Measurements from ENCODE around the gene OR2L5. TPM values are rescaled to one million over a fixed set of nuclear protein-coding genes. Genes with fewer than 3 reads are reported as not detected.

Gene OR2L5, protein sequence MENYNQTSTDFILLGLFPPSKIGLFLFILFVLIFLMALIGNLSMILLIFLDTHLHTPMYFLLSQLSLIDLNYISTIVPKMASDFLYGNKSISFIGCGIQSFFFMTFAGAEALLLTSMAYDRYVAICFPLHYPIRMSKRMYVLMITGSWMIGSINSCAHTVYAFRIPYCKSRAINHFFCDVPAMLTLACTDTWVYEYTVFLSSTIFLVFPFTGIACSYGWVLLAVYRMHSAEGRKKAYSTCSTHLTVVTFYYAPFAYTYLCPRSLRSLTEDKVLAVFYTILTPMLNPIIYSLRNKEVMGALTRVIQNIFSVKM
- not detected for polyA plus RNA-seq (ENCODE audit: insufficient read length in 3 of 3)
- long read RNA-seq, donor 1: 0 reads
- long read RNA-seq, donor 2: 0 reads
- long read RNA-seq, donor 3: 0 reads
- long read RNA-seq, donor 4: 0 reads
- long read RNA-seq, donor 5: 0 reads
- long read RNA-seq, donor 6: 0 reads
- long read RNA-seq, donor 7: 0 reads
- long read RNA-seq, donor 8: 0 reads
- long read RNA-seq, donor 9: 0 reads
- long read RNA-seq, donor 10: 0 reads
- long read RNA-seq, donor 11: 0 reads
- long read RNA-seq, donor 12: 0 reads
- long read RNA-seq, donor 13: 0 reads
- long read RNA-seq, donor 14: 0 reads
- long read RNA-seq, donor 15: 0 reads
- long read RNA-seq, donor 16: 0 reads

- no peak for DNase-seq
Measured at GRCh38 chr1:248013229-248013710, at the start of gene OR2L5. Gene OR2L5, plus strand, starts transcription at chr1:248013660. Its CDS starts 8,288 bp downstream, at chr1:248021948.

- no peak for DNase-seq
Measured at GRCh38 chr1:247964933-247965332, 48.5 kb upstream of the OR2L5 start, which contains the start of gene OR2AK2. Gene OR2AK2, plus strand, starts transcription at chr1:247965233. Its CDS starts 144 bp downstream, at chr1:247965377.

DNA sequence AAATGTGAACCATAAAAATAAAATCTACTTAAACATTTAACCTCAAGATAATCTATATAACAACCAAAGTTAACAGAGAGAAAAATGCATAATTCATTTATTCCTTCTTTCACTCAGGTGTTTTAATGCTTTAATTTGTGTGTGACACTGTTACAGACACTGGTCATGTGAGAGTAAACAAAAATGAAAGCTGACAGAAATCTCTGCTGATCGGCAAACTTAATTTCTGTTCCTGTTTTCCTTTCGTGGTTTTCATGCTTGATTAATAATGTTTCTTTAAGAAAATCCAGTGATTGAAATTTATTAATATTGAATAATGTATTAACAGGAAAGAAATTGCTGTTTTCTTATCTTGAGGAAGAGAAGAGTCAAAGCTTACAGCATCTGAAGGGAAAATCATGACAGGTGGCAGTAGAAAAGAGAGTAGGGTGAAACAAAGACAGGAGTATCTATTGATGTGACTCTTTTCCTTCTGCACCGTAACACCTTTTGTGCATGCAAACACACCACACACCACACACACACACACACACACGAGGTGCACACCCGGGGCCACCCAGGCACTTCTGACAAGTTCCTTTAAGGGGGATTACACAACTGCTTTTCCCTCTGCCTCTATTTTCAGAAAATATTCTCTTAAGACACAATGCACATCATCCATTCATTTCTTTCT, 46.8 kb upstream of the OR2L5 start:
- DNase-seq: no peak

DNA sequence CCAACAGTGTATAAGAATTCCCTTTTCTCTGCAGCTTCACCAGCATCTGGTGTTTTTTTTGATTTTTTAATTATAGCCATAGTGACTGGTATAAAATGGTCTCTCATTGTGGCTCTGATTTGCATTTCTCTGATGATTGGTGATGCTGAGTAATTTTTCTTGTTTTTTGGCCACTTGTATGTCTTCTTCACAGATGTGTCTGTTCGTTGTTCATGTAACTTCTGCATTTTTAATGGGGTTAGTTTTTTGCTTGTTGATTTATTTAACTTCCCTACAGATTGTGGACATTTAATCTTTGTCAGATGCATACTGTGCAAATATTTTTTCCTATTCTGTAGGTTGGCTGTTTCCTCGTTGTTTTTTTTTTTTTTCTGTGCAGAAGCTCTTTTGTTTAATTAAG, 20.5 kb upstream of the OR2L5 start:
- no peak for DNase-seq

DNA sequence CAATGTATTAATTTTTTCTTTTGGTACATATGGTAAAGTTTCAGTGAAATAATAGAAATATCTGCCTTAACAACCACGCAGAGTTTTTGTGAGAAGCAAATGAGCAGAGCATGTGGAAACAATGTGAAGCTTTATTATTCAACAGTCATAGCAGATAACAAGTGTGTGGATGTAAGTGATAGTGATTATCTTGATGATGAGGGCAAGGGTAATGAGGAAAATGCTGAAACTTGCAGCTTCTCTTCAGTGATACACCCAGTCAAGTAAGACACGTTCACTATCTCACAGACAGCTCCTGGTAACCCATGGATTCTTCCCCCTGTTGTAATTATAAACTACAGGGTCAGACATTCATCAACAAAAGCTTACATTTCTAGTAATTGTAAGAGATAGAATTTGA, 14.6 kb upstream of the OR2L5 start:
- no peak for DNase-seq

GRCh38 chr1:248000169-248000568, 13.3 kb upstream of the OR2L5 start:
- DNase-seq: no peak

DNA sequence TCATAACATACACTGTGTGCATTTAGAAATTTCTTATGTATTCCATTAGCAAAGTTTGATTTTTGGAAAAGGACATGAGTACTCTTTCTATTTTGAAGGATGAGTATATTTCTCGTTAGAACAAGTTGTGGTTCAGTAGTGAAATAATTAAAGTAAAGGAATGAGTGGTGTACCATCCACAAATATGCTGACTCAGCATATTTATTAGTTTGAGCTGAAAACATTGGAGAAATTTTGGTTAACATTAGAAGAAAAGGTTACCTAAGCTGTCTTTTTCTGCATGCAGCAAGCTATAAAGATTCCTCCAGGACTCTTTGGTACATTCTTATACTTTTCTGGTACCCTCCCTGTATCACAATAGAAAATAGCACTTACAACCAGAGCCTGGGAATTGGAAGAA, 5.7 kb upstream of the OR2L5 start:
- no peak for DNase-seq

GRCh38 chr1:248009681-248010080, 3.8 kb upstream of the OR2L5 start:
- DNase-seq: no peak

DNA sequence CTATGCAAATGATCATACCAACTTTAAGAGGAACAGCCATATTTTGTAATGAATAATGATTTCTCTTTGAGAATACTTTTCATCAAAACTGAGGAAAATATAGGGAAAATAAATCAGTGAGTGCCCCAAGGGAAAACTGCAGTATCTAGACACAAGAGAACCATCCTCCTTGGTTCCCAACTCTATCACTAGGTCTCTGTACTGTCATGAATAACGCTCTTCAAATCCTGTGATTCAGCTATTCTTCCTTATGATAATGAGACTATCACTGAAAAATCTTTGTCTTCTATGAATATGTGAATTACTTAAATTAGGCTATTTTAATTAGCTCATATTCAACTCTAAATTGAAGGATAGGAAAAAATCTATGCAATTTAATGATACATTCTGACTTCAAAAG, 2.3 kb downstream of the OR2L5 start:
- DNase-seq: no peak

GRCh38 chr1:248029770-248030169, 16.3 kb downstream of the OR2L5 start, which contains the start of gene OR2L2:
Gene OR2L2, plus strand, starts transcription at chr1:248030070. Its CDS starts 8,198 bp downstream, at chr1:248038268.
- DNase-seq: no peak

GRCh38 chr1:248045209-248045608, 31.7 kb downstream of the OR2L5 start:
- DNase-seq: no peak

DNA sequence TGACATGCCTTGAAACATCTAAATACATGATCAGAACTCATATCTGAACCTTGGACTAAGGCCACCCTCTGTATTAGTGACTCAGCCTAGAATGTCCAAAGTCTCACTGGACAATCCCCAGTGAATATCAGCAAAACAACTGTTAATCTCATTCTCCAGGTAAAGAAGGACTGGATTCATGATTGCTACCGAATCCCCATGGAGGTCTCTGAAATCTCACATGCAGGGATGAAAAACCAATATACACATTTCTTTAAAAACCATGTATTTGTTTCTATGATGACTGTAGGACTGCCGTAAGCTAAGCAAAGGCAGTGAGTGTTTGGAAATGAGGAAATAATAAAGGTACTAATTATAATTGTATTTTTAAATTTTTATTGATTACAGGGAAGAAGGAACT, 33.1 kb downstream of the OR2L5 start, which contains the start of gene OR2L3:
Gene OR2L3, plus strand, starts transcription at position 301 of the 400 bp plus-strand sequence. CDS start 13,846 bp downstream, outside the sequence.
- no peak for DNase-seq

DNA sequence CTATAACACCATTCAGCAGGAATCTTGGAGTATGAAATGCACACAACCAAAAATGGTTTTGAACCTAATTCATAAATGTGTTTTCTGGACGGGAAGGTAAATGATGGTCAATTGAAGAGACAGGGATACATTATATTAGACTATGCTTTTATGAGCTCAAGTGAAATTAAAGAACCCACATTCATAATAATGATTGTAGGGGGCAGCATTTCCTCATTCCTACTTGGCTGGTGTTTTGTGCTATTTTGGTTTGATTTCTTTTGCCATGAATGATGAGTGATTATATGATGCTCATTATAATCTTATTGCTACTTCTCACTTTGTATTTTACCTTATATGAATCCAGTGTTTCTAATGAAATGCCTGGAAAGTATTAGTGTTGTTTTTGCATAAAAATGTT, 33.5 kb downstream of the OR2L5 start:
- no peak for DNase-seq

DNA sequence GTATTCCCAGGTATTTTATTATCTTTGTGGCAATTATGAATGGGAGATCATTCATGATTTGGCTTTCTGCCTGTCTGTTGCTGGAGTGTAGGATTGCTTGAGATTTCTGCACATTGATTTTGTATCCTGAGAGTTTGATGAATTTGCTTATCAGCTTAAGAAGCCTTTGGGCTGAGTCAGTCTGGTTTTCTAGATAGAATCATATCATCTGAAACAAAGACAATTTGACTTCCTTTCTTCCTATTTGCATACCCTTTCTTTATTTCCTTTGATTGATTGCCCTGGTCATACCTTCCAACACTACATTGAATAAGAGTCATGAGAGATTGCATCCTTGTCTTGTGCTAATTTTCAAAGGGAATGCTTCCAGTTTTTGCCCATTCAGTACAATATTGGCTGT, 41.2 kb downstream of the OR2L5 start:
- DNase-seq: no peak

- no peak for DNase-seq
Measured at GRCh38 chr1:248055261-248055660, 41.8 kb downstream of the OR2L5 start.

DNA sequence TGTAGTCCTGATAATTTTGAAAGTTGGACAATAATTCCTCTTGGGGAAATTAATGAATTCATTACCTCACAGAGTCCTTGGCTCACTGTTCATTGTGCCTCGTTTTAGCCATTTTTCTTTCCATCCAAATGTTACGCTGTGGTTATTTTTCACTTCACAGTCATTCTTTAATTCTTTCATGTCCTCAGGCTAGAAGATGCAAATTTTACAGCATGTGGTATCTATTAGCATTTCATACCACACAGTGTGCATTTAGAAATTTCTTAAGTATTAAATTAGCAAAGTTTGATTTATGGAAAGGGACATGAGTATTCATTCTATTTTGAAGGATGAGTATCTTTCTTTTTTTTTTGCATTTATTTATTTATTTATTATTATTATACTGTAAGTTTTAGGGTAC, 51.6 kb downstream of the OR2L5 start:
- DNase-seq: no peak

- no peak for DNase-seq
Measured at GRCh38 chr1:248065604-248066003, 52.1 kb downstream of the OR2L5 start.

Other genes with a start within 250 kb of the OR2L5 start
- gene OR14A16, start 189.5 kb upstream of the OR2L5 start, polyA plus RNA-seq (ENCODE audit: insufficient read length in 3 of 3): not detected
- not detected for gene OR11L1, start 171.8 kb upstream of the OR2L5 start, polyA plus RNA-seq (ENCODE audit: insufficient read length in 3 of 3)
- gene TRIM58, start 156.5 kb upstream of the OR2L5 start, polyA plus RNA-seq (ENCODE audit: insufficient read length in 3 of 3): 1 to 10 TPM in 2 of 3 donors, under 1 TPM in 1; 0.75 to 1.9 (median 1.1) TPM
- gene OR2W3, start 118.1 kb upstream of the OR2L5 start, polyA plus RNA-seq (ENCODE audit: insufficient read length in 3 of 3): under 1 TPM; 0.20 to 0.55 (median 0.24) TPM
- not detected for gene OR2T8, start 93.4 kb upstream of the OR2L5 start, polyA plus RNA-seq (ENCODE audit: insufficient read length in 3 of 3)
- not detected for gene OR2AJ1, start 88.8 kb upstream of the OR2L5 start, polyA plus RNA-seq (ENCODE audit: insufficient read length in 3 of 3)
- gene OR2L8, start 64.8 kb upstream of the OR2L5 start, polyA plus RNA-seq (ENCODE audit: insufficient read length in 3 of 3): not detected
- gene OR2AK2, start 48.4 kb upstream of the OR2L5 start, polyA plus RNA-seq (ENCODE audit: insufficient read length in 3 of 3): not detected
- under 1 TPM; 0.06 to 0.12 (median 0.10) TPM for gene OR2L2, start 16.4 kb downstream of the OR2L5 start, polyA plus RNA-seq (ENCODE audit: insufficient read length in 3 of 3)
- not detected for gene OR2L3, start 33.2 kb downstream of the OR2L5 start, polyA plus RNA-seq (ENCODE audit: insufficient read length in 3 of 3)
- not detected for gene OR2L13, start 81.5 kb downstream of the OR2L5 start, polyA plus RNA-seq (ENCODE audit: insufficient read length in 3 of 3)
- not detected for gene OR2M5, start 131.5 kb downstream of the OR2L5 start, polyA plus RNA-seq (ENCODE audit: insufficient read length in 3 of 3)
- not detected for gene OR2M2, start 161.2 kb downstream of the OR2L5 start, polyA plus RNA-seq (ENCODE audit: insufficient read length in 3 of 3)
- under 1 TPM; 0.03 to 0.04 (median 0.03) TPM for gene OR2M3, start 183.6 kb downstream of the OR2L5 start, polyA plus RNA-seq (ENCODE audit: insufficient read length in 3 of 3)
- gene OR2M4, start 217.8 kb downstream of the OR2L5 start, polyA plus RNA-seq (ENCODE audit: insufficient read length in 3 of 3): under 1 TPM; 0.03 to 0.12 (median 0.08) TPM